MM.1S (cell line): ENCODE measurements around the gene COQ8A.

ENCODE experiments used
- CTCF ChIP-seq: fragments of 300-600 bp; sonication (generic); IDR thresholded peaks from 2 replicates; pipeline ENCODE4 v1.5.1; 2016; ENCODE audit warnings: antibody characterized with exemption, low read length, mixed read lengths
- EZH2 ChIP-seq: fragments of 300-600 bp; sonication (generic); optimal IDR thresholded peaks from 2 replicates; pipeline ENCODE3; 2017; ENCODE audit warnings: low read depth, mild to moderate bottlenecking, antibody characterized with exemption, low read length, mixed read lengths
- EZH2phosphoT487 ChIP-seq: fragments of 300-600 bp; sonication (generic); IDR thresholded peaks from 2 replicates; pipeline ENCODE4 v1.6.1; 2018; ENCODE audit warnings: antibody characterized with exemption, low read length

GRCh38 chr1:226895644-226896043 lies 44.5 kb upstream of the COQ8A start:
- TF ChIP-seq CTCF (no peak), EZH2phosphoT487 (no peak), EZH2 (no peak)
